NCI-H446 treated with DMSO at 0.1 percent for 48 hours (cell line): ENCODE results near the gene POLR1B.
"Not testable (repeated sequence)": the region's sequence is repeated elsewhere in the genome, so short reads cannot be mapped to it uniquely, and the experiment has no call there.

Source experiments
- DNase-seq: peaks from one replicate; lab custom pipeline; 2025; lab: John Stamatoyannopoulos, UW

Gene POLR1B

DNA sequence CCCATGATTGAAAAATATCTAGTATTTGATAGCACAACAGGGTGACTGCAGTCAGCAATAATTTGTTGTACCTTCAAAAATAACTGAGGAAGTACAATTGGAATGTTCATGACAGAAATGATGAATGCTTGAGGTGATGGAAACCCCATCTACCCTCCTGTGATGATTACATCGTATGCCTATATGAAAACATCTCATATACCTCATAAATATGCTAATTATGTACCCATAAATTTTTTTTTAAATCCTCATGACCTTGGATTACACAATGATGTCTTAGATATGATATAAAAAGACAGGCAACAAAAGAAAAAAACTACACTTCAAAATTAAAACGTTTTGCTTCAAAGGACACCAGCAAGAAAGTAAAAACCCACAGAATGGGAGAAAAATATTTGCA, 1.4 kb upstream of the POLR1B start:
- no peak for DNase-seq

DNA sequence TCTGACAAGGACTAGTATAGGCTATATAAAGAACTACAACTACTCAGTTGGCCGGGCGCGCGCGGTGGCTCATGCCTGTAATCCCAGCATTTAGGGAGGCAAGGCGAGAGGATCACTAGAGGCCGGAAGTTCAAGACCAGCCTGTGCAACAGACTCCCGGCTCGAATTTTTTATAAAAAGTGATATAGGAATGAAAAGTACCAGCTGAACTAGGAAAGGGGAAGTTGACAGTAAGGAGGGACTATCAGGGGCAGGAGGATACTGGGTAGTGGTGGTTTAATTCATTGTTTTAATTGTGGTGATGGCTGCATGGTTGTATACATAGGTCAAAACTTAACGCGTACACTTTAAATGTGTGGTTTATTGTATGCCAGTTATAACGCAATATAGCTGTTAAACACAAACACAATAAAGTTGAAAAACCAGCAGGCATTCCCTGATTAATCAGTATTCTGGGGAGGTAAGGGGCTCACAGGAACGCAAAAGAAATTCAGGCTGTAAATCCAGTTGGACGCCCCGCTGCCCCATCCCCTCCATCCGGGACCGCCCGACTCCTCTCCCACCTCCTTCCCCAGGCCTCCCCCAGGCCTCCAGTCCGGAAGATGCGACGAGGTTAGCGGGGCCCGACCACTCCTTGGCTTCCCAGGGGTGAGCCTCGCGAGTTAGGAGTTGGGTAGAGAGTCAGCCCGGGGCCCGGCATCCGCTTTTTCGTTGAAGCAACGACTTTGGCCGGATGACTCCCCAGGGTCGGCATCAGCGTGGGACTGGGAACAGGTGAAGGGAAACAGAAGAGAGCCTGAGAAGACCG, 746 bp upstream of the POLR1B start:
- peak; percentile 67 for DNase-seq

DNA sequence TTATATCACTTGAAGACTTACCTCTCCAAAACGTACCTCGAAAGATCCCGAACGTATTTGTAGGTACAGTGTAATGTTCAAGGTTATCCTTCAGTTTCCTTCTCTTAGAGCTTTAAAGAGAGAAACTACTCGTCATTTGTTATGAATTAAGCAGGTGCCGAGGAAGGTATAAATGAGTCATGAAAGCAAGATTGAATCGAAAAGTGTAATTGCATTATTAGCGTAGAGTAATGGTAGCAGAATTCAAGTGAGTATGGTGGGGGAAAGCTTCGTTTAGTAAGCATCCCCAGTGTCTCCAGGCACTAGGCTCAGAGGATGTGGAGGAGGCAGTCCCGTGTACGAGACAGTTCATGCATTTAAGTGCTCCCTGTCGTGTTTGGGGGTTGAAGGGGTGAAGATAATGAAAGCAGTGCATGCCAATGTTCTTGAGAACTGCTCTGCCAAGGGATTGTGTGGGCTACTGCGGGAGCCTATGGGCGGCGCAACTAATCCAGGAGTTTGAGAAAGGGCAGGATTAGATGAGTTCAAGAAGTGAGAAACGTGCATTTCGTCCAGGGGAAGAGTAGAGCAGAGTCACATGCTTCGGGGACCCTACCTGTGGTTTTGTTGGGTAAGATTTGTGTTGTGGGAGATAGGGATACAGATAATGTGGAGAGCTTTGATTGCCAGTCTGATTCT, 858 bp downstream of the POLR1B start:
- no peak for DNase-seq

DNA sequence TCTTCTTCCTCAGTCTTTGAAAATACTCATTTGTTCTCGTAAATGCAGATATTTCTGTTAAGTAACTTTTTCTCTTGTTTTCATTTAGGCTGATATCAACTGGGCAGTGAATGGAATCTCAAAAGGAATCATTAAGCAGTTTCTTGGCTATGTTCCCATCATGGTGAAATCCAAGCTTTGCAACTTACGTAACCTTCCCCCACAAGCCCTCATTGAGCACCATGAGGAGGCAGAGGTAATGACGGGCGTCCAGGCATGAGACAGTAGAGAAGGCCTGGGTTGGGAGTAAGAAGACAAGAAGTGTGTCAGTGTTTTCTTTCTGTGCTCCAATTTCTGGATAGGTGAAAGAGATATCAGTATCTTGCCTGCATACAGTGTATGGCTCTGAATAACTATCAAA, 5.1 kb downstream of the POLR1B start:
- DNase-seq = no peak

DNA sequence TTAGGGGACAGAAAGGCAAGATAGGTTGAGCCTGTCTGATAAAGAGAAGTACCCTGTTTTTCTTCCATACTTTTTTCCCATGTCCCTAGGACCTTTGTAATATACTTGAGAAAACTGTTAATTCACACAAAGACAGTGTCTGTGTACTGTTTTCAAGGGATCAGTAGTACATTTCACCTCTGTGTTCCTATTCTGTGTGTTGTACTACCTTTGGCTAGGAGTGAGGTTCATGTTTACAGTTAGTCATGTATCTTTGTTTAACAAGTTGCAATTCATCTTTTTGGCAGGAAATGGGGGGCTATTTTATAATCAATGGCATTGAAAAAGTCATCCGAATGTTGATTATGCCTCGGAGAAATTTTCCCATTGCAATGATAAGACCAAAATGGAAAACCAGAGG, 6.7 kb downstream of the POLR1B start:
- no peak for DNase-seq

DNA sequence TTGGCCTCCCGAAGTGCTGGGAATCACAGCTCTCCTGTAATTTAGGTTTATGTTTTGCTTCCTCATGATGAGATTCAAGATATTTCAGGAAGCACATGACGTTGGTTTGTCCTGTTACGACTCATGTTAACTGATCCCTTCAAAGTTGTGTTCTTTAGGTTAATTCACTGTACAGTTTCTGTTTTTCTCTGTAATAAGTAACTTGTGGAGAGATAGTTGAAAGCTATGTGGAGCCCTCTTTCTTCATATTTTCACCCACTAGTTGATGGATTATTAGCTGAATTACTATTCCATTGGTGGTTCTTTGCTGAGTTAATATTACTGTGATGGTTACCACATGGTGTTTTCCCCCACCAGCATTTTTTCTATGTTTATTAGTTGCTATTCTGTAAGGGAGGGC, 23.8 kb downstream of the POLR1B start:
- DNase-seq = no peak

DNA sequence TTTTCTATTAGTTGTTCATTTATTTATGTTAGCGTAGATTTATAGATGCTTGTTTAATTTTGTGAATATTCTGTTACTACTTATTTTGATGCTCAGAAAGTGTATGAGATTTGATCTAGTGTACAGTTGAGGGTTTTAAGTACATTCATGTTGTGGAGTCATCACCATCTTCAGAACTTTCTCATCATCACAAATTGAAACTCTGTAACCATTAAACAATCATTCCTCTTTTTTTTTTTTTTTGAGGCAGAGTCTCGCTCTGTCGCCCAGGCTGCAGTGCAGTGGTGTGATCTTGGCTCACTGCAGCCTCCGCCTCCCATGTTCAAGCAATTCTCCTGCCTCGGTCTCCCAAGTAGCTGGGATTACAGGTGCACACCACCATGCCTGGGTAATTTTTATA, 24.2 kb downstream of the POLR1B start:
- not testable (repeated sequence) for DNase-seq

DNA sequence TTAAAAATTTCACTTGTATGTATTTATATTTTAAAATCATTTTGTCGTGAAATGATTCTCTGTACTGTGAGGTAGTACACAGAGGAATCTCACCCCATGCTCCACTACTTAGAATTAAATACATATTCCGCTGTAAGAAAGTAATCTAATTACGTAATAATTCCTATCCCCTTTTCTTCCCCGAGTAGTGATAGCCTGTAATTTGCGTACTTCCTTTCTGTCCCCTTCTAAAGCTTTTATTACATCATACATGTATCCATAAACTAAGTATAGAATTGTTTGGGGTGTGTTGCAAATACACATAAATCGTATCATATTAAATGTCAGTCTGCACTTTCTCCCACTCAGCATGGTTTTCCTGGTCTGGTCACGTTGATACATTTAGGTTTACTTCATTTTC, 29.7 kb downstream of the POLR1B start:
- DNase-seq = no peak

DNA sequence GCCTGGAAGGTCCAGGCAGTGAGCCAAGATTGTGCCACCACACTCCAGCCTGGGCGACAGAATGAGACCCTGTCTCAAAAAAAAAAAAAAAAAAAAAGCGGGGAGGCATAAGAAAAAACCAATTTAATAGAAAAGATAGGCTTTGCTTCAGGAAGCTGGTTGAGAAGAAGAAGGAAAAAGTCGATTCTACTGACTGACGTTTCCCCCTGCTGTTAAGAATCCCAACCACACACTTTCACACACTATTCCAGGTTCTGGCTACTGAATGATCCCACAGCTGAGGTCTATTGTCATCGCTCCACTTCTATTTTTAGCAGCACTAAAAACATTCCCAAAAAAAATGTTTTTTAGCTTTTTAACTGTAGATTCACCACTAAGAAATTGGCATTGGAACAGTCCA, 35.5 kb downstream of the POLR1B start:
- no peak for DNase-seq

DNA sequence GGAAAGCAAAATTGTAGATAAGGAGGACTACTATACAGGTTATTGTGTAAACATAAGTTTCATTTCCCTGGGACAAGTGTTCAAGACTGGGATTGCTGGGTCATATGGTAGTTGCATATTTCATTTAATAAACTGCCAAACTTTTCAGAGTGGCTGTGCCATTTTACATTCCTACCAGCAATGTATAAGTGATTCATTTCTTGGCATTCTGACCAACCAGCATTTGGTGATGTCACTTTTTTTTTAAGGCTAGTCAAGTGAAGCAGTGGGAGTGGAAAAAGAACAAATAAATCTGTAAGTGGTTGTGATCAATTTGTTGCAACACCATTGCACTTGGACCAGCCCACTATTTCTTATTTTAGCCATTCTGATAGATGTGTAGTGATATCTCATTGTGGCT, 37.0 kb downstream of the POLR1B start:
- DNase-seq = peak; percentile 79

DNA sequence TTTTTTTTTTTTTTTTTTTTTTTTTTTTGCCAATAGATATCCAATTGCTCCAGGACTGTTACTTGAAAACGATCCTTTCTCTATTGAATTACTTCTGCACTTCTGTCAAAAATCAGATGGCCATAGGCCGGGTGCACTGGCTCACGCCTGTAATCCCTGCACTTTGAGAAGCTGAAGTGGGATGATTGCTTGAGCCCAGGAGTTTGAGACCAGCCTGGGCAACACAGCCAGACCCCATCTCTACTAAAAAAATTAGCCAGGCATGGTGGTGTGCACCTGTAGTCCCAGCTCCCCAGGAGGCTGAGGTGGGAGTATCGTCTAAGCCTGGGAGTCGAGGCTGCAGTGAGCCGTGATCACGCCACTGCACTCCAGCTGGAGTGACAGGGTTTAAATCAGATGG, 37.8 kb downstream of the POLR1B start:
- DNase-seq = no peak

DNA sequence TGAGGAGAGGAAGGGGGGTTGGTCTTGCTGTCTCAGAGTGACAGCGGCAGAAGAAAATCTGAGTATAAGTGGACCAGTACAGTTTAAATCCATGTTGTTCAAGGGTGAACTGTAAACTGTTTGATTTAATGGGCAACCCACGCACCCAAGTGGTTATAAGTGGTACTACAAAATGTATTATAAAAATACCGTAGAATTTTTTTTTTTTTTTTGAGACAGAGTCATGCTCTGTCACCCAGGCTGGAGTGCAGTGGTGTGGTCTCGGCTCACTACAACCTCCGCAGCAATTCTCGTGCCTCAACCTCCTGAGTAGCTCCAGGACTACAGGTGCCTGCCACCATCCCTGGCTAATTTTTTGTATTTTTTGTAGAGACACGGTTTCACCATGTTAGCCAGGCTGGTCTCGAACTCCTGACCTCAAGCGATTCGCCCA, 40.1 kb downstream of the POLR1B start:
- DNase-seq = peak; percentile 49

DNA sequence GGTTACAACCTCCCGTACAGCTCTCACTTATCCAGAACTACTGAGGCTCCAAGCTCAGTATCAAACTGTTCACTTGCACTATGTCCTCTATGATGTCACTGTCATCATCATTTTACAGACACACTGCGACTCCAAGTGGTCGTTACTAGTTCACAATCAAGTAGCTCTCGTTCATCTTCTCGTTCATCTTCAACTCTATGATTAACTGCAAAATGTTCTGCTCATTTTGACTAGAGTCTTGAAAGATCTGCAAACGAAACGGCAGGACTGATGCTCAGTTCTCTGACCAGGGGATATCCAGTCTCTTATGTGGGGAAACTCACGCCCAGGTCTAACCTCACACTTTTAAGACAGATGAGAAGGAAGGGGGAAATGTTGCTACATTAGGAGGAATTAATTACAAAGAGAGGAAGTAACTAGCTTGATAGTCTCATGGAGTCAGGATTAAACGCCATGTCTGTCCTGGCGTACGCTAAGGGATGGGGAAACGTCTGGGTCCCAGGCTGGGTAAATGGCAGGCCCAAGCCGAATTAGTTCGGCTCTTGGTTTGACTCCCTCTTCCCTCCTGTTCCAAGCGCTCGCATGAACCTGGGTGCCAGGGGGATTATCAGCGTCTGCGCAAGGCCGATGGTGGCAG, 41.4 kb downstream of the POLR1B start:
- DNase-seq = no peak

DNA sequence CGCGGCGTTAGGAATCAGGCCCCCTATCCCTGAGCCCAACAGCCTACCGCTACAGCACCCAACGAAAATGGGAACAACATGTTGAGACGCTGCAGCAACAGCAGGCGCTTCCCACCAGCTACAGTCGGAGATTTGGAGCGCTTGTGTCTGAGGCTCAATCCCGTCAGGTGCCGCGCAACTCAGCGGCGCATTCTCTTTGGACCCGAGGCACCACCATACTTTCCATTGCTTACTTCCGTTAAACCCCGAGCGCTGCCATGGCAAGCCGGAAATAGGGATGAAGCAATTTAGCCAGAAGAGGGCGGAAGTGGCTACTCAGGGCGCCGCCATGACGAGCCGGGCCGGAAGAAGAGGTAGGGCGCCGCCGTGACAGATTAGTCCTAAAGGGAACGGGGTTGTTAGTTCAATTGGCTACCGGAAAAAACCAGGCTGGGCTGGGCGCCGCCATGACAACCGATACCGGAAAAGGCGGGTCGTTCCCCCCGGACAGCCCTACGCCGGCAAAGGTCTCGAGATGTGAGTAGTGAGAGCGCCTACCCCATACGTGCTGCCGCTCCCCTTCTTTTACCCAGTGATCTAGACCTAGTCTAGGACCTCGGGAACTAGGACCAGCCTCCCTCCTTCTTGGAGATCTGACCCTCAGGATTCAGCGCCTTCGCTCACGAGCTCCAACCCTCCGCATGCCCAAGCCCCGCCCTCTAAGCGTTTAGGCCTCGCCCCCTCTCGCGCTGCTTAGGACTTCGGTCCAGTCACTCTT, 42.0 kb downstream of the POLR1B start, which contains the start of gene CHCHD5:
TSS of gene CHCHD5 (plus strand) at position 476 of the 757 bp plus-strand sequence. CDS start at position 515, 39 bp downstream.
- peak; percentile 92 for DNase-seq

DNA sequence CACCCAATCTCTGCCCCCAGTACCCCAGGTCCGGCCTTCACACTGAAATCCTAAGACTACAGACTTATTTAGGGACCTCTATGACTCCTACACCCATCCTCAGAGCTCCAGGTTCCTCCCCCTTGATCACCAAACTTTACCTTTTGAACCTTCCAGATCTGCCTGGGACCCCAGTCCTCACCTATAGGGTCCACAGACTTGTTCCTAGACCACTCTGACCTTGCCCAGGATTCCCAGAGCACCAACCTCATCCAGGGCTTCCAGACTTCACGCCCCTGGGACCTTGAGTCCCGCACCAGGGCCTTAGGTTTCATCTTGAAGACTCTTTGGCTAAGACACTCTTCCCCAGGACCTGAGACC, 42.6 kb downstream of the POLR1B start:
- DNase-seq = no peak

DNA sequence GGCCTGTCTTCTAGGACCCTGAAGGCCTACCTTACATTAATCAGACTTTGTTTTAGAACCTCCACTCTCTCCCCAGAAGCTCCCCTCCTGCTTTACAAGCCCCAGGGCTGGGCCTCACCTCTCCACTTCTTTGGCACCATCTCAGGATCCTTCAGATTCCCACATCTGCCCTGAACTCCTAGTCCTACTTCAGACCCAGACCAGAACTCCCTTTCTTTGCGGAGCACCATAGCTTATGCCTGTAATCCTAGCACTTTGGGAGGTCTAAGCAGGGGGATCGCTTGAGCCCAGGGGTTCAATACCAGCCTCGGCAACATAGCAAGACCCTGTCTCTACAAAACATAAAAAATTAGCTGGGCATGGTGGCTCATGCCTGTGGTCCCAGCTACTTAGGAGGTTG, 43.1 kb downstream of the POLR1B start:
- no peak for DNase-seq

DNA sequence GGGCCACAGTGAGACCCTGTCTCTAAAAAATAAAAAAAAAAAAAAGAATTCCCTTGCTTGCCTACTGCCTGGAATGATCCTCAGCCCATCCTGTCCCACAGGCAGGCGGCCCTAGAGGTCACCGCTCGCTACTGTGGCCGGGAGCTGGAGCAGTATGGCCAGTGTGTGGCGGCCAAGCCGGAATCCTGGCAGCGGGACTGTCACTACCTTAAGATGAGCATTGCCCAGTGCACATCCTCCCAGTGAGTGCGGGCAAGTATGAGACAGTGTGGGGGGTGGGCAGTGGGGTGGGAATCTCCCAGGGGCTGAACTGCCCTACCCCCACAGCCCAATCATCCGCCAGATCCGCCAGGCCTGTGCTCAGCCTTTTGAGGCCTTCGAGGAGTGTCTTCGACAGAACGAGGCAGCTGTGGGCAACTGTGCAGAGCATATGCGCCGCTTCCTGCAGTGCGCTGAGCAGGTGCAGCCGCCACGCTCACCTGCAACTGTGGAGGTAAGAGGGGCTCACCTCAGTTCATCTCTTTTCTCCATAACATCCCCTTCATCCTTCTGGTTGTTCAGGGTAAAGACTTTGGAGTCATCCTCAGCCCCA, 43.7 kb downstream of the POLR1B start:
- no peak for DNase-seq

DNA sequence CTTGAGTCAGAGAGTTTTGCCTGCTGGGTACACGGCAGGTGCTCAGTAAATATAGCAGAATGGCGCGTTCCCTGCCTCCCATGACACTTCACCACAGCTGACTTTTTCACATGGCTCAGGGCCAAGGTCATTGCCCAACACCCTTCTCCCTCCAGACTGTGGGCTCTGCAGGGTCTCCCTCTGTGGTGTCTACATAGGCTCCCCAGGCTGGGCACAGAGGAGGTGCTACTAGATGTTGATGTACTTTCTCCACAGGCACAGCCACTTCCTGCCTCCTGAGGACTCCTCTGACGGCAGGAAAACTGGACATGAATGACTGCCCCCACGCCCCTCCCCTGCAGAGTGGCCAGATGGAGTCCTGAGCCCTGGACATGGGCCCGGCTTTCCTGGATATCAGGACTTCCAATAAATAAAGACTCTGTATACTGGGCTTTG, 46.4 kb downstream of the POLR1B start:
- DNase-seq = no peak

DNA sequence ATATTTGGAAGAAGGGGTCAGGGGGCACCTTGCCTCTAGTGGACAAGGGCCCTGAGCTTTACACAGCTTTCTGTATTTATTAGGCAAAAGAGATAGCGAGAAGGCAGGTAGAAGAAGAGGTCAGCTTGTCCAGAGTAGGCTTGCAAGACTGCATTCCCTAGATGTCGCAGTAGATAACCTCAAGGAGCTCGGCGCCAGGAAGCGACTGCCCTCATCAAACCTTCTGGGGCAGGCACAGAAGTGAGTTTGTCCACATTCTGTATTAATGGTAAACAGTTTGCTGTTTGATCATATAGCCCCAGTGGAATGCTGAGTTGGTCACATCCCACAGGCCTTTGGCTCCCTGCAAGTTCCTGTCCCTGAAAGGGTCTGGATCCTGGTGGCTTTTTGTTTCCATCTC, 49.1 kb downstream of the POLR1B start:
- DNase-seq = no peak

DNA sequence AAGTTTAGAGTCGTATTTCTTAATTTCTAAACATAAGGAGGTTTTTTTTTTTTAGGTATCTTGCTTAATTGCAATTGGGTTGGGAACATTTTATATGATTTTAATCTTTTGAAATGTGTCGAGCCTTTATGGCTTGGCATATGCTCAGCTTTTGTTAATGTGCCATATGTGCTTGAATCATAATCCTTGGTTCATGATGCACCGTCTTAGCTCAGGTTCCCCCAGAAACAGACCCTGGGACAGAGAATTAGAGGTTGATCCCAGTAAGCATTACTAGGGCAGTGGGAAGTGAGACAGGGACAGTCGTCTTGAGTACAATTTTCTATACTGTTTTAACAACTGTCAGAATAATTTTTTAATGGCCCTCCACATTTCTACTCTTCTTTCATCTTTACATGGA, 51.5 kb downstream of the POLR1B start:
- DNase-seq = no peak

DNA sequence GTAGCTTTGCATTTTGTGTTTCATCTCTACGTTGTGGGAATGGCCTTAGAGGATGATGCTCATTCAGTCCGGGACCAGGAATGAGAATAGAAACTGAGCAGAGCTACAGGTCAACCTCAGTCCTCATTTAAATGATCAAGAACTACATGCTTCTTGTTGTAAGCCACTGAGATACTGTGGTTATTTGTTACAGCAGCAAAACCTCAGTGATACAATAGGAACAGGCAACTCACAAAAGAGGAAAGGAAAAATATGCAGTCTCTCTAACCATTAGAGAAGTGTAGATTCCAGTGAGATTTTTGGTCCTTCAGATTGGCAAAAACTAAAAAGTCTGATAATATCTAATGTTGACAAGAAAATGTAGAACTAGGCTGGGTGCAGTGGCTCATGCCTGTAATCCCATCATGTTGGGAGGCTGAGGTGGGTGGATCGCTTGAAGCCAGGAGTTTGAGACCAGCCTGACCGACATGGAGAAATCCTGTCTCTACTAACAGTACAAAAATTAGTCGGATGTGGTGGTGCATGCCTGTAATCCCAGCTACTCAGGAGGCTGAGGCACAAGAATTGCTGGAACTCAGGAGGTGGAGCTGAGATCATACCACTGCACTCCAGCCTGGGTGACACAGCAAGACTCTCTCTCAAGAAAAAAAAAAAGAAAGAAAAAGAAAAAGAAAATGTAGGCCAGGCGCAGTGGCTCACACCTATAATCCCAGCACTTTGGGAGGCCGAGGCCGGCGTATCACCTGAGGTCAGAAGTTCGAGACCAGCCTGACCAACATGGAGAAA, 55.5 kb downstream of the POLR1B start:
- no peak for DNase-seq
